Epithelial cell of esophagus (primary cell): ENCODE data around the gene GPX3.

Experiments used
- DNase-seq: peaks from one replicate; pipeline ENCODE4 v3.0.0; 2010; ENCODE audit warnings: low read depth
- H3K4me3 ChIP-seq: 2 replicates; pipeline ENCODE4 v1.5.1; 2011; ENCODE audit warnings: mild to moderate bottlenecking, low read length, control low read depth
- CTCF ChIP-seq: IDR thresholded peaks from 2 replicates; pipeline ENCODE4 v1.5.1; 2011; ENCODE audit warnings: low read depth, mild to moderate bottlenecking, low read length, control low read depth, inconsistent platforms; ENCODE audit not compliant: insufficient read depth; ENCODE audit errors: missing control alignments

Gene GPX3

GRCh38 chr5:151047814-151048425, 27.5 kb downstream of the GPX3 start:
- no peak overlapping the region for H3K4me3 ChIP-seq
- peak; percentile 42 for DNase-seq
- peak; percentile 88 for TF ChIP-seq CTCF

GRCh38 chr5:151048526-151048925, 28.1 kb downstream of the GPX3 start:
- TF ChIP-seq CTCF: peak; percentile 49
- H3K4me3 ChIP-seq: no peak overlapping the region
- DNase-seq: peak; percentile 34

- DNase-seq: peak; percentile 69
- TF ChIP-seq CTCF: peak; percentile 85
- H3K4me3 ChIP-seq: no peak overlapping the region
Measured at GRCh38 chr5:151051066-151051930, 30.9 kb downstream of the GPX3 start.

GRCh38 chr5:151051931-151052608, 31.7 kb downstream of the GPX3 start:
- H3K4me3 ChIP-seq: no peak overlapping the region
- no peak for TF ChIP-seq CTCF

GRCh38 chr5:151052836-151053235, 32.4 kb downstream of the GPX3 start:
- no peak for DNase-seq
- no peak for TF ChIP-seq CTCF
- H3K4me3 ChIP-seq: no peak overlapping the region

More at GRCh38 chr5:151051931-151052608, 31.7 kb downstream of the GPX3 start:
- DNase-seq: no peak

GRCh38 chr5:151053796-151054462, 33.5 kb downstream of the GPX3 start:
- no peak for TF ChIP-seq CTCF
- no peak for DNase-seq
- H3K4me3 ChIP-seq: no peak overlapping the region
